Calu3 (cell line): ENCODE results near the gene LAMC3. TPM values are rescaled to one million over a fixed set of nuclear protein-coding genes. Genes with fewer than 3 reads are reported as not detected.

ENCODE experiments used
- BruUV-seq: library from RNA; stranded (reverse); fragments of 400-500 nt; replicated peaks from 2 replicates; lab custom pipeline; 2021; lab: Mats Ljungman, UMichigan
- CTCF ChIA-PET: fragments of 300-600 bp; sonication (Branson Sonifier 250); formaldehyde crosslinking; loops from one replicate; lab custom pipeline; 2022; ENCODE audit warnings: antibody characterized with exemption; lab: Charles Lee
- DNase-seq: peaks from one replicate; pipeline ENCODE4 v3.0.0; 2022
- H3K27ac Mint-ChIP-seq: one replicate; pipeline ENCODE4 v1.8.0; 2022; ENCODE audit warnings: mixed read lengths; ENCODE audit not compliant: unreplicated experiment
- H3K27me3 Mint-ChIP-seq: one replicate; pipeline ENCODE4 v1.8.0; 2022; ENCODE audit warnings: mixed read lengths; ENCODE audit not compliant: unreplicated experiment
- H3K36me3 Mint-ChIP-seq: one replicate; pipeline ENCODE4 v1.8.0; 2022; ENCODE audit warnings: mild to moderate bottlenecking, moderate library complexity, mixed read lengths; ENCODE audit not compliant: insufficient read depth, unreplicated experiment
- H3K4me1 Mint-ChIP-seq: one replicate; pipeline ENCODE4 v1.8.0; 2022; ENCODE audit warnings: mild to moderate bottlenecking, low read depth, mixed read lengths; ENCODE audit not compliant: unreplicated experiment
- H3K4me3 Mint-ChIP-seq: one replicate; pipeline ENCODE4 v1.8.0; 2022; ENCODE audit warnings: mild to moderate bottlenecking, low read depth, moderate library complexity, mixed read lengths; ENCODE audit not compliant: unreplicated experiment
- H3K9me3 Mint-ChIP-seq: one replicate; pipeline ENCODE4 v1.8.0; 2022; ENCODE audit warnings: low read depth, mixed read lengths; ENCODE audit not compliant: unreplicated experiment
- intact Hi-C: fragments of 100-400 bp; cut with micrococcal nuclease; formaldehyde crosslinking; loops from one replicate; pipeline ENCODE4 v1.10.0; 2022; ENCODE audit not compliant: unreplicated experiment
- total RNA-seq: library from RNA; stranded (reverse); gene quantifications from 2 replicates; pipeline ENCODE4 v1.2.3, GENCODE V29; 2022
- TF ChIP-seq, protein P1 (sequence below): fragments of 200-600 bp; IDR thresholded peaks from one replicate; pipeline ENCODE4 v1.8.0; 2022; ENCODE audit warnings: antibody characterized with exemption; ENCODE audit not compliant: unreplicated experiment

Gene LAMC3
- total RNA-seq, 1 experiment from 2014 or later: not detected

DNA sequence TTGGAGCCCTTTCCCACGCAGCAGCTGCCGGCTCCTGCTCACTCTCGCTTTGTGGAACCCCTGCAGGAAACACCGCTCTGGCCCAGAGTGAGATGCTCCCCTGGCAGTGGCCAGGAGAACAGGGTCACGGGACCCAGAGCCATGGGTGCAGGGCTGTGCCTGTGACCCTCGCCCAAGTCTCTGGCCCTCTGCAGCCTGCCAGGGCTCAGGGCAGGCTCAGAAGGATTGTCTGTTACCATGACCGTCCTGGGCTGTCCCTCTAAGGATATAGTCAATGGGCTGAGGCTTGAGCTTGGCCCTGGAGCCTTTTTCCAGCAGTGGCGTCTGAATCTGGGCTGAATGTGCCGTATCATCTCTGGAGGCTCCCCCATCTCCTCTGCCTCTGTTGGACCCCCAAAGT lies 58.7 kb downstream of the LAMC3 start:
- Mint-ChIP-seq H3K36me3 (no peaks in the 10 kb centered on the region), H3K27ac (no peak overlapping the region), H3K27me3 (peaks cover 53% of the 10 kb centered on the region), H3K9me3 (no peaks in the 10 kb centered on the region), H3K4me1 (no peaks in the 10 kb centered on the region), H3K4me3 (no peak overlapping the region)
- no TSS peak for BruUV-seq
- TF ChIP-seq, protein P1, sequence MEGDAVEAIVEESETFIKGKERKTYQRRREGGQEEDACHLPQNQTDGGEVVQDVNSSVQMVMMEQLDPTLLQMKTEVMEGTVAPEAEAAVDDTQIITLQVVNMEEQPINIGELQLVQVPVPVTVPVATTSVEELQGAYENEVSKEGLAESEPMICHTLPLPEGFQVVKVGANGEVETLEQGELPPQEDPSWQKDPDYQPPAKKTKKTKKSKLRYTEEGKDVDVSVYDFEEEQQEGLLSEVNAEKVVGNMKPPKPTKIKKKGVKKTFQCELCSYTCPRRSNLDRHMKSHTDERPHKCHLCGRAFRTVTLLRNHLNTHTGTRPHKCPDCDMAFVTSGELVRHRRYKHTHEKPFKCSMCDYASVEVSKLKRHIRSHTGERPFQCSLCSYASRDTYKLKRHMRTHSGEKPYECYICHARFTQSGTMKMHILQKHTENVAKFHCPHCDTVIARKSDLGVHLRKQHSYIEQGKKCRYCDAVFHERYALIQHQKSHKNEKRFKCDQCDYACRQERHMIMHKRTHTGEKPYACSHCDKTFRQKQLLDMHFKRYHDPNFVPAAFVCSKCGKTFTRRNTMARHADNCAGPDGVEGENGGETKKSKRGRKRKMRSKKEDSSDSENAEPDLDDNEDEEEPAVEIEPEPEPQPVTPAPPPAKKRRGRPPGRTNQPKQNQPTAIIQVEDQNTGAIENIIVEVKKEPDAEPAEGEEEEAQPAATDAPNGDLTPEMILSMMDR: no peak
- intact Hi-C loops: no loop called here
- CTCF ChIA-PET: interaction anchor here (0.6 kb wide), 1 partner anchor 1434 kb away, joined by 3 read pairs; no protein-coding TSS in a partner anchor
- DNase-seq: no peak

DNA sequence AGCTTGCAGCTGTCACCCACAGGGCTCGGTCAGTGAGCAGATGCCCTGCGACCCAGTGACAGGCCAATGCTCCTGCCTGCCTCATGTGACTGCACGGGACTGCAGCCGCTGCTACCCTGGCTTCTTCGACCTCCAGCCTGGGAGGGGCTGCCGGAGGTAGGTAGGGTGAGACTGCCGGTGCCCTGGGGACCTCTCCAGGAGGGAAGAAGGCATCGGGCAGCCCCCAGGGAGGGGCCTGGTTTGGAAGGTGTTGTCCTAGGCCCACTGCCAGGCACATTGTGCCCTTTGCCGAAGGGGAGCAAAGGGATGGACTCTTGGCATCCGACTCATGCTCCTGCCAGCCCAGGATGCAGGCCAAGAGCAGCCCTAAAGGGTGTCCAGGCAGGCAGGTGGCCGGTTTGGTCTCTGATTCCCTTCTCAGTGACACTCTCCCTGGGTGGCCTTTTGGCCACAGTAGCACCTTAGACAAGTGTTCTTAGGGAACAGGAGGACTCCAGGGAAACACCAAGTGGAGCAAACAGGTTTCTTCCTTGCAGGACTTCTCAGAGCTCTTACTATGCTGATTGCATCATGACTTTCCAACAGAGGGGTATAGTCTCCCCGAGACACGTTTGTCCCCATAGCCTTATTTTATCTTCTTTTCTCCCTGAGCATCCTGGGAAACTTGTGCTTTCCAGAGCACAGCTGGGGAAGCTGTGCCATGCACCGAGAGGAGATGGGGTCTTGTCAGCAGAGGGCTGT lies 59.3 kb downstream of the LAMC3 start:
- no TSS peak for BruUV-seq
- Mint-ChIP-seq H3K9me3 (no peaks in the 10 kb centered on the region), H3K36me3 (no peaks in the 10 kb centered on the region), H3K27me3 (peaks cover 53% of the 10 kb centered on the region), H3K4me3 (no peak overlapping the region), H3K4me1 (no peaks in the 10 kb centered on the region), H3K27ac (no peak overlapping the region)
- intact Hi-C loops: no loop called here
- DNase-seq: no peak
- TF ChIP-seq, protein P1: no peak
- CTCF ChIA-PET: interaction anchor here (0.6 kb wide), 1 partner anchor 1434 kb away, joined by 3 read pairs; no protein-coding TSS in a partner anchor

DNA sequence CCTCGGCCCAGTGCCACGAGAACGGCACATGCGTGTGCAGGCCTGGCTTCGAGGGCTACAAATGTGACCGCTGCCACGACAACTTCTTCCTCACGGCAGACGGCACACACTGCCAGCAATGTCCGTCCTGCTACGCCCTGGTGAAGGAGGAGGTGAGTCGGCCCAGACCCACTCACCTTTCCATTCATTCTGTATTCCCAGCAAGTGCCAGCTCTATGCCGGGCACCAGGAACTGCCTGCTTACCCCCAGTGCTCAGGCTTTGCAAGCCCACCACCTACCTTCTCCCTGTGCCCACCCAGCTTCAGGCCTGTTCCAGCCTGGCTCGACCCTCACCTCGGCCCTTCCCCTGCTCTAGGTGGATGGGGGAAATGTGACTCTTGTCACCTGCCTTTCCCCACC lies 60.7 kb downstream of the LAMC3 start:
- intact Hi-C loops: no loop called here

DNA sequence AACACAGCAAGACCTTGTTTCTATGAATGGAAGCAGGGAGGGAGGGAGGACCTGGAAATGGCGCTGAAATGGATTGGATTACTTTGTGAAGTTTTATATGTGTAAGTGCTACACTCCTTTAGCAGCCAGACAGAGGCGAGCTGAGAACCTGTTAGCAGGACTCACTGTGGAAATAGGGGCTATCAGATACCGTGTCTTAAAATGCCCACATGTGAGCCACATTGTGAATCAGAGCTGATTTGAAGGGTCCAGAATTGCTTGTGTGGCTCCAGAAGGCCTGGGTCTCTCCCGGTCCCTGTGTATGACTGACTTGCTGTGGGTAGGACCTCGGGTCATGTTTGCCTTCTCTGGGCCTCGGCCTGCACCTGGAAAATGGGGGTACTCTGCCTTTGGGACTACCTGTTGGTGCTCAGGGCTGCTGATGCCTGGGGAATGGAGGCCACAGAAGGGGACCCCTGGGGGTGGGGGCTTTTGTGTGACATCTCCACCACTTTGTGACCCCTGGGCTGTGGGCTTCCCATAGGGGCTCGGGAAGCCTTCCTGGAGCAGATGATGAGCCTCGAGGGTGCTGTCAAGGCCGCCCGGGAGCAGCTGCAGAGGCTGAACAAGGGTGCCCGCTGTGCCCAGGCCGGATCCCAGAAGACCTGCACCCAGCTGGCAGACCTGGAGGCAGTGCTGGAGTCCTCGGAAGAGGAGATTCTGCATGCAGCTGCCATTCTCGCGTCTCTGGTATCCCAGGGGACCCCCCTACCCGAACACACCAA lies 63.3 kb downstream of the LAMC3 start:
- BruUV-seq: no TSS peak

More for the DNA sequence above, 60.7 kb downstream of the LAMC3 start:
- CTCF ChIA-PET: no interaction called here
- no peaks in the 10 kb centered on the region for H3K36me3 Mint-ChIP-seq
- no peaks in the 10 kb centered on the region for H3K4me1 Mint-ChIP-seq
- TF ChIP-seq, protein P1: no peak
- BruUV-seq: no TSS peak
- no peak overlapping the region for H3K27ac Mint-ChIP-seq
- H3K4me3 Mint-ChIP-seq: no peak overlapping the region
- H3K27me3 Mint-ChIP-seq: peaks cover 52% of the 10 kb centered on the region
- H3K9me3 Mint-ChIP-seq: no peaks in the 10 kb centered on the region
- no peak for DNase-seq

More for the DNA sequence above, 63.3 kb downstream of the LAMC3 start:
- CTCF ChIA-PET: no interaction called here
- H3K27me3 Mint-ChIP-seq: peaks cover 33% of the 10 kb centered on the region
- no peak overlapping the region for H3K27ac Mint-ChIP-seq
- no peaks in the 10 kb centered on the region for H3K36me3 Mint-ChIP-seq
- intact Hi-C loops: no loop called here
- no peaks in the 10 kb centered on the region for H3K9me3 Mint-ChIP-seq
- TF ChIP-seq, protein P1: no peak
- no peaks in the 10 kb centered on the region for H3K4me1 Mint-ChIP-seq
- no peak for DNase-seq
- no peak overlapping the region for H3K4me3 Mint-ChIP-seq
